Measurements from ENCODE around the gene WDFY1. TPM values are rescaled to one million over a fixed set of nuclear protein-coding genes. Genes with fewer than 3 reads are reported as not detected.

WDFY1 gene
- total RNA-seq, 3 donors from 2014 or later, result 49.0 to 66.7 (median 65.8) TPM

DNA sequence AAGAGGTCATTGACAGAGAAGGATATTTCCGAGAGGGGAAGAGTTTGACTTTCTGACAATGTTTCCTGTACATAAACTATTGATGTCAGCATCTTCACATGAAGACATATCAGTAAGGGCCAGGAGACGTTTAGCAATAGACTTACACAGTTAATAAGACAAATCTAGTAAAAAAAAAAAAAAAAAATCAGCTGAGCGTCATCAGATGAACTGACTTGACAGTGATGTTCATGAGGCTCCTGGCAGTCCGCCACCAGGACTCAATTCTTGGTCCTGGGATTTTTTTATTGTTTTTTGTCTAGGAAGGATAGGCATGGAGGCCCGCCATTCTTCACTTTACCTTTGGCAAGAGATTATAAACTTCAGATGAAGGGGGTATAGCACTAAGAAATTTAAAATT lies 26.6 kb upstream of the WDFY1 start:
- no peak overlapping the region for H3K4me3 ChIP-seq
- no peaks in the 10 kb centered on the region for H3K9me3 ChIP-seq
- intact Hi-C loops (cut with DNase I, micrococcal nuclease), result no loop called here
- DNase-seq (no peak), ATAC-seq (no peak)
- TF ChIP-seq CTCF (IDR thresholded peaks at IDR 0.05), result no peak
- no peaks in the 10 kb centered on the region for H3K4me1 ChIP-seq (ENCODE audit: low read depth)
- H3K36me3 ChIP-seq (ENCODE audit: low read depth), result no peaks in the 10 kb centered on the region

DNA sequence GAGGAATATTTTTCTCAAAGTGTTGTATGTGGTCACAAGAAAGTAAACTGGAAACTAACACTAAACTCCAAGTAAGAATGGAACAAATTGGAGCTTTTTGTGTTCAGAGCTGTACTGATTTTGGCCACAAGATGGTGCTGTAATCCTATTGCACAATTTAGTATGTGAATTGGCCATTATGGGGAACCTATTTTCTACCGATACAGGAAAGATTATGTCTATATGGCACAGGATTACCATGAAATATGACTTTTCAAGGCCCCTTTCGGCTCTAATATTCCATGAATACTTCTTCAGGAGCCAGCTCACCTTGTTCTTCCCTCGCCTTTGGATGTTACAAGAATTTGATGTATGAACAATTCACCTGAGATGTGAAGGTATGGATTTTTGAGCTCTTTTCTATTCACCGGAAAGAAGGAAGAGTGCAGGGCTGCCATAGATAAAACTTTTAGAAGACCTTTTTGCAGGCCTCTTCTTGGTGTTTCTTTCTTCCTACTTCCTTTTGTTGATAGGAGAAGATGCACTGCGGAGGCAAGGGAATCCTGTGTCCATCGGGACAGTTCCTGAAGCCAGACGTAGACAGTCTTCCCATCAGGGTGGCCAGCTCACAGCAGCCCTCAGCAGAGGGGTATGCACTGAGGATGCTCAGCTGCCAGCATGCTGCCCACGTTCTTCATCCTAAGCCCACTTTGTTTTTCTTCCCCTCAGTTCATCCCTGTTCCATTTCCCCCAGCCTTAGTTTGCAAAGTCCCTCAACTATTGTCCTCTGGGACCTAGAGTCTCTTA lies 25.4 kb upstream of the WDFY1 start:
- Histone ChIP-seq H3K4me3 (no peak overlapping the region), H3K4me1 (ENCODE audit: low read depth) (no peaks in the 10 kb centered on the region), H3K36me3 (ENCODE audit: low read depth) (no peaks in the 10 kb centered on the region), H3K9me3 (no peaks in the 10 kb centered on the region)
- intact Hi-C loops (cut with DNase I, micrococcal nuclease), result no loop called here
- ATAC-seq, result peak; percentile 73
- peak; percentile 88 for TF ChIP-seq CTCF (IDR thresholded peaks at IDR 0.05)
- DNase-seq, result peak in 1 of 3 donors; percentile 84

- H3K4me1 ChIP-seq (ENCODE audit: low read depth), result no peaks in the 10 kb centered on the region
- no peak for ATAC-seq
- no peak for TF ChIP-seq CTCF (IDR thresholded peaks at IDR 0.05)
- H3K36me3 ChIP-seq (ENCODE audit: low read depth), result no peaks in the 10 kb centered on the region
- H3K9me3 ChIP-seq, result no peaks in the 10 kb centered on the region
- no peak for DNase-seq
- H3K4me3 ChIP-seq, result no peak overlapping the region
- intact Hi-C loops (cut with DNase I, micrococcal nuclease), result no loop called here
Measured at GRCh38 chr2:223969856-223970255, 24.7 kb upstream of the WDFY1 start.

GRCh38 chr2:223969315-223969714 lies 24.2 kb upstream of the WDFY1 start:
- Histone ChIP-seq H3K9me3 (no peaks in the 10 kb centered on the region), H3K36me3 (ENCODE audit: low read depth) (no peaks in the 10 kb centered on the region), H3K4me3 (no peak overlapping the region), H3K4me1 (ENCODE audit: low read depth) (no peaks in the 10 kb centered on the region)
- ATAC-seq, result no peak
- no peak for DNase-seq
- intact Hi-C loops (cut with DNase I, micrococcal nuclease), result no loop called here
- TF ChIP-seq CTCF (IDR thresholded peaks at IDR 0.05), result no peak

DNA sequence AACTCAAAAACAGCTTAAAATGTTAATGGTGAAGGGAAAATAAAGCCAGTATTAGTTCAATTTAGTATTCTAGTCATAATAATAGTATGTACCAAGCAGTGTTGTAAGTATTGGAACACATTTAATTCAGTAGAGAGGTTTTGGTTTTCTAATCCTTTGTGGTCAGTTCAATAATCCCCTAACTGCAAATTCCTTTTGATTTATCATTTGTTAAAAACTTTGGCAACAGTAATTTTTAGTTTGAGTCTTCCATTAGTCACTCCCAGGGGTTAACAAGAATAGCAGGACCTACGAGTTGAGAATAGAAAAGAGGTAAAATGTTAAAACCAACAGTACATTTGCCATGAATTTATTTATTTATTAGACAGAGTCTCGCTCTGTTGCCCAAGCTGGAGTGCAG lies 22.8 kb upstream of the WDFY1 start:
- no peak for ATAC-seq
- TF ChIP-seq CTCF (IDR thresholded peaks at IDR 0.05), result no peak
- H3K4me1 ChIP-seq (ENCODE audit: low read depth), result no peaks in the 10 kb centered on the region
- H3K36me3 ChIP-seq (ENCODE audit: low read depth), result no peaks in the 10 kb centered on the region
- intact Hi-C loops (cut with DNase I, micrococcal nuclease), result no loop called here
- H3K9me3 ChIP-seq, result no peaks in the 10 kb centered on the region
- no peak overlapping the region for H3K4me3 ChIP-seq
- no peak for DNase-seq
